Non-pigmented ciliary epithelial cell (primary cell): ENCODE data around the gene NFKBIL1.
A peak's percentile ranks its signal among the peaks of the same experiment; 100 is the strongest.
"Not testable (repeated sequence)": the region's sequence is repeated elsewhere in the genome, so short reads cannot be mapped to it uniquely, and the experiment has no call there.

Experiments
- DNase-seq: peaks from one replicate; pipeline ENCODE4 v3.0.0-alpha.2; 2010; ENCODE audit warnings: low read depth

The NFKBIL1 gene, protein sequence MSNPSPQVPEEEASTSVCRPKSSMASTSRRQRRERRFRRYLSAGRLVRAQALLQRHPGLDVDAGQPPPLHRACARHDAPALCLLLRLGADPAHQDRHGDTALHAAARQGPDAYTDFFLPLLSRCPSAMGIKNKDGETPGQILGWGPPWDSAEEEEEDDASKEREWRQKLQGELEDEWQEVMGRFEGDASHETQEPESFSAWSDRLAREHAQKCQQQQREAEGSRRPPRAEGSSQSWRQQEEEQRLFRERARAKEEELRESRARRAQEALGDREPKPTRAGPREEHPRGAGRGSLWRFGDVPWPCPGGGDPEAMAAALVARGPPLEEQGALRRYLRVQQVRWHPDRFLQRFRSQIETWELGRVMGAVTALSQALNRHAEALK

DNA sequence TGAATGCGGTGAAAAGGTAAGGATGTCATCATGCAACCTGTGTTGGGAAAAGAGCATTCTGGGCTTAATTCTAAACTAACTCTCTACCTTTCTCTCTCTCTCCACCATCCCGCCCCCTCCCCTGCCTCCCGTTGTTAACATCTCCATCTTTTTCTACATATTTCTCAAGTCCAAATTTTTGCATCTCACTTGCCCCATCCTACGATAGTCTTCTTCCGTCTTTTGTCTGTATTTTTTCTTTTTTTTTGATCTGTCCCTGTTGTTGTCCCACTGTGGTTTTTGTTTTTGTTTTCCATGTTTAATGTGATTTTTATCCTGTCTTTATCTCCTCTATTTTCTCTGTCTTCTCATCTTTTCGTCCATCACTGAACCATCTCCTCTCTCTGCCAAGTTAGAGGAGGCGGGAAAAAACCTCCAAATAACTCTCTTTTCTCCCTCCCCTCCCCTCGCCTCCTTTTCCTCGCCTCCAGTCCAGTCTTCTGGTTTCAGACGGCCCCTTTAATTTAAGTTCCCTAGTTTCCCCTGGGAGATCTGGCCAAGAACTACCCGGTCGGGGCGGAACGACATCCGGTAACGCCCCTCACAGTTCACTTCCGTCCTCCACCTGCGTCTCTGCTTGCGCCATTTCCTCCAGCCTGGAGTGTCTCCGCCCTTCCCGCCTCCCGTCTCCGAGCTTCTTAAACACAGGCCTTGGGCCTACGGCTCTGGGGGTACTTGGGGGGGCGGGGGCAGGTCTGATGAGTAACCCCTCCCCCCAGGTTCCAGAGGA is at the start of gene NFKBIL1:
TSS of gene NFKBIL1 (plus strand) at position 651 of the 769 bp plus-strand sequence. CDS start at position 738, 87 bp downstream.
- DNase-seq: peak; percentile 89

DNA sequence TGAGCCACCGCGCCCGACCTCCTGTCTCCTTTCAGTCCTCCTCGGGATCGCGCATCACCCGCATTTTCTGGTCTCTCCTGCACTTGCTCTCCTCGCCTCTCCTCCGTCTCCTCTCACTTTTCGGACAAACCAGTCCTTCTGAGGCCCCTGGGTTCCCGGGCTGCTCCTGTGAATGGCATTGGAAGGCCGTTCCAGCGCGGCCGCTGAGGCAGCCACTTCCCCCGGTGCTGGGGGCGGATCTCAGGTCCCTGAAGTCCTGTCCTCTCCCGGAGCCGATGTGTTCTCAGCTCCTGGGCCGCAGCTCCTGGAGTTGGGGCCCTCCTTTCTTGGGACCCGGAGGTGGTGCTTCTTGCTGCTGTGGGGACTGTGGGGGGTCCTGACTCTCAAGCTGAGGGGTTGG is 48.7 kb upstream of the NFKBIL1 start:
- DNase-seq: no peak

DNA sequence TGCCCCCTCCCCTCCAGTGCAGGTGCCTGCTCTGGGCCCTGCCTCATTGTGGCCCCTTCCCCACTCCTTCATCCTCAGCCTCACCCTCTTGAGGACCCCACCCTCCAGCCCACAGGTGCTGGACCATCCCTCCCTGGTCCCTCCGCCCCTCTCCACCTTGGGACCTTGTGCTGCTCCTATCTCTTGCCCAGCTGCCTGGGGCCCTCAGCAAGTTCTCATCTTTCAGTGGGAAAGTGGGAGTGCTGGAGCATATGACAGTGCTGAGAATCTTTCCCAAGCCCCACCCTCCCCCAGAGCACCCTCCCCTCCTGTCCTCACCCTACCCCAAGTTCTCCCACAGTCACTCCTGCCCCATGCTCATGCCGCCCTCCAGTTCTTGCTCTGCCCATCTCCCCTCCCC is 47.8 kb upstream of the NFKBIL1 start:
- DNase-seq: not testable (repeated sequence)

DNA sequence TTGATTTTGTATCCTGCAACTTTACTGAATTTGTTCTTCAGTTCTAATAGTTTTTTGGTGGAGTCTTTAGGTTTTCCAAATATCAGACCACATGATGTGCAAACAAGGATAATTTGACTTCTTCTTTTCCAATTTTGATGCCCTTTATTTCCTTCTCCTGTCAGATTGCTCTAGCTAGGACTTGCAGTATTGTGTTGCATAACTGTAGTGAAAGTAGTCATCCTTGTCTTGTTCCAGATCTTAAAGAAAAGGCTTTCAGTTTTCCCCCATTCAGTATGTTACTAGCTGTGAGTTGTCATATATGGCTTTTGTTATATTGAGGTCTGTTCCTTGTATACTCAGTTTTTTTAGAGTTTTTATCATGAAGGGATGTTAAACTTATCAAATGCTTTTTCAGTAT is 44.8 kb upstream of the NFKBIL1 start:
- DNase-seq: no peak

DNA sequence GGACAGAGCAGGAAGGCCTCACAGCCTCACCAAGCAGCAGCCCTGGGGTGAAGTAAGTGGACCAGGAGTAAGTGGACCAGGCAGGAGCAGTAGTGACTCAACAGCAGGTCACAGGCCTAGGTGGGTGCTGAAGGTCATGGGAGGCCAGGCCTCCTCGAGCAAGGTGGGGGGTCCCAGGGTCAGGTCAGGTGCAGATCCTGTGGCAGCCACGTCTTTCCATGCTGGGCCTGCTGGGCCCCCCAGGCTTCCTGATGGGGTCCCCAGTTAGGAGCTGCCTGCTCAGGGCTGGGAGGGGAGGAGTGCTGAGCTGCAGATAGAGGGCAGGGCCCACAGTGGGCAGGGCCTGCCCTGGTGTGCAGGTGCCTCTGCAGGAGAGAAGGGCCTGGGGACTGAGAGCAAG is 38.4 kb upstream of the NFKBIL1 start:
- DNase-seq: not testable (repeated sequence)

DNA sequence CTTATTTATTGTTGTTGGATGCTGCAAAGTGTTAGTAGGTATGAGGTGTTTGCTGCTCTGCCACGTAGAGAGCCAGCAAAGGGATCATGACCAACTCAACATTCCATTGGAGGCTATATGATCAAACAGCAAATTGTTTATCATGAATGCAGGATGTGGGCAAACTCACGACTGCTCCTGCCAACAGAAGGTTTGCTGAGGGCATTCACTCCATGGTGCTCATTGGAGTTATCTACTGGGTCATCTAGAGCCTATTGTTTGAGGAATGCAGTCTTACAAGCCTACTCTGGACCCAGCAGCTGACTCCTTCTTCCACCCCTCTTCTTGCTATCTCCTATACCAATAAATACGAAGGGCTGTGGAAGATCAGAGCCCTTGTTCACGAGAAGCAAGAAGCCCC is 37.4 kb upstream of the NFKBIL1 start:
- no peak for DNase-seq

DNA sequence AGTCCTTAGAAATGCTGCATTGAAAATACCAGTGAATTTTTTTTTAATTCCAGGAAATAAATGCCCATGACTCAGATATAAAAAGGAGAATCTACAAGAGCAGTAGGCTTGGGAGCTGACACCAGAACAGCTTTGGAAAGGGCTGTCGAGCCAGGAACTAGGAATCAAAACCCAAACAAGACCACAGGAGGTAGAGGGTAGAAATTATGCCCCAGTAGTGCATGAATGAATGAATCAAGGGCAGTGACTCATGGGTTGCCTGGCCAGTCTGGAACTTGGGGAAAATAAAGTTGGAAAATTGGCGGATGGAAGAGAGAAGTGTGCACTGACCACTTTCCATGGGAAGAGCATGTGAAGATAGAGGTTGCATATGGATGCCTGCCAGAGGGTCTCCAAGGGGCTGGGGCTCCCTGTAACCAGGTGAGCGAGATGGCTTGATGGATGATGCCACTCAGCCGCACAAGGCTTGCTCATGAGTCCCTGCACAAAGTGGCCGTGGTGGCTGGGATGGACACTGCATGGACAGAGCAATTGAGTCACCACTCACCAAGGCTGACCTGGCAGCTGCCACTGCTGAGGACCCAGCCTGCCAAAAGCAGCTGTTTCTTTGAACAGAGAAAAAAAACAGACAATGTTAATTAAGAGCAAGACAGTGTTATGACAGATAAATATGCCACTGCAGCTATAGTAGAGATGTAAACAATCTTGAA is 33.8 kb upstream of the NFKBIL1 start:
- DNase-seq: no peak

DNA sequence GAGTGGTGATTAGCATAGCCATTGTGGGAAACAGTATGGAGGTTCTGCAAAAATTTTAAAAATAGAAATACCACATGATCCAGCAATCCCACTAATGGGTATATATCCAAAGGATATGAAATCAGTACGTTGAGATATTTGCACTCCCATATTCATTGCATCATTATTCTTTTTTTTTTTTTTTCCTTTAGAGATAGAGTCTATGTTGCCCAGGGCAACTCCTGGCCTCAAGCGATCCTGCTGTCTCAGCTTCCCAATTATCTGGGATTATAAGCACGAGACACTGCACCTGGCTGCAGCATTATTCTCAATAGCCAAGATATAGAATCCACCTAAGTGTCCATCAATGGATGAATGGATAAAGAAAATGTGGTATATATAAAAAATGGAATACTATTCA is 25.6 kb upstream of the NFKBIL1 start:
- no peak for DNase-seq

DNA sequence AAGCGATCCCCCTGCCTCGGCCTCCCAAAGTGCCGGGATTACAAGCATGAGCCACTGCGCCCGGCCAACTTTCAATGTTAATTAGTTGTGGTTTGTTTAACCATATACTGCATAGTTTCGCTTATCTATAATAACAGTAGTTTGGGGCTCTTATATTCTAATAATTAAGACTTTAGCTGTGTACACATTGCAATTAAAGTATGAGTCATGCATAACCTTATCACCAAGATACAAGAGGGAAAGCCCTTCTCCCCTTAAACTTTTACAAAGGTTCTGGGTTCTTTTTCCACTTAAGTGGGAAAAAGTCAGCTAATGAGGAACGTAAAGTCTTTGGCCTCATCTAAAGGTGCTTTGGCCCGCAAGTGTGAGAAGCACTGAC is 21.9 kb upstream of the NFKBIL1 start:
- DNase-seq: no peak

DNA sequence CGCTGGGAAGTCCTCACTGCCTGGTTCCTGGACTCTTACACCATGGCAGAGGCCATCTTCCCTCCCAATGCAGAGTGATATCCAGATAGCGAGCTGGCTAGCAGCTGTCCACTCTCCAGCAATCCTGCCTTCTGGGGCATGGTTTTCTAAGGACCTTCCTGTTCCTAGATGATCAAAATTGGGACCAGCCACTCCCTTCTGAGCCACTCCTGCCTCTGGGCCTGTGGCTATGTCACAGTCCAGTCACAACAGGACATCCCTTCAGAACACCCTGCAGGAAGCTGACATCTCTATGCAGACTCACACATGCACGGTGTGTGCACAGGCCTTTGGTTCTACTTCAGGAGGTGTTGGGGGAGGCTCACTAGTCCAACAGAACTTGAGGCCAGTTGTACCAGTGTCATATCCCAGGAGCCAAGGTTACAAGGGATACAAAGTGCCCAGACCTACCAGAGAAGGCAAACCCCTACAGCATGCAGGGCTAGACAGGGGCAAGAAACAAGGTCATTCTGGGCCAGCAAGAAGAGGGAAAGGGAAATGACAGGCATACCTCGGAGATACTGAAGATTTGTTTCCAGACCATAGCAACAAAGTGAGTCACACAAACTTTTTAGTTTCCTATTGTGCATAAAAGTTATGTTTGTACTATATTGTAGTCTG is 21.3 kb upstream of the NFKBIL1 start:
- DNase-seq: no peak

DNA sequence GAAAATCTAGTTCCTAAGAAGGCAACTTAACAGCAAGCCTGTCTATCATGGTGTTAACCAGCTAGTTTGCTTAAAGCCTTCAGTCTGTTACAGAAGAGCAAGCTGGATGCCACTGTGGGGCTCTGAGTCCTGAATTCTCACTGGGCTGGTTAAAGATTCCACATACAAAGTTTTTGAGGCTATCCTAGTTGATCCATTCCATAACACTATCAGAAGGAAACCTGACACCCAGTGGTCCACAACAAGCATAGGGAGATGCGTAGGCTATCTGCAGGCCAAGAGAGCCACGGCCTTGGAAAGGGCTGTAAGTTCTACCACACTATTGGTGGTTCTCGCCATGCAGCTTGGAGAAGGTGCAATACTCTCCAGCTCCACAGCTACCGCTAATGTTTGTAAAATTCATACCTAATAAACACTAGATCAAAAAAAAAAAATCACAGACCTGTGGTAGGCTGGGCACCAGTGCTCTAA is 19.1 kb upstream of the NFKBIL1 start:
- no peak for DNase-seq

DNA sequence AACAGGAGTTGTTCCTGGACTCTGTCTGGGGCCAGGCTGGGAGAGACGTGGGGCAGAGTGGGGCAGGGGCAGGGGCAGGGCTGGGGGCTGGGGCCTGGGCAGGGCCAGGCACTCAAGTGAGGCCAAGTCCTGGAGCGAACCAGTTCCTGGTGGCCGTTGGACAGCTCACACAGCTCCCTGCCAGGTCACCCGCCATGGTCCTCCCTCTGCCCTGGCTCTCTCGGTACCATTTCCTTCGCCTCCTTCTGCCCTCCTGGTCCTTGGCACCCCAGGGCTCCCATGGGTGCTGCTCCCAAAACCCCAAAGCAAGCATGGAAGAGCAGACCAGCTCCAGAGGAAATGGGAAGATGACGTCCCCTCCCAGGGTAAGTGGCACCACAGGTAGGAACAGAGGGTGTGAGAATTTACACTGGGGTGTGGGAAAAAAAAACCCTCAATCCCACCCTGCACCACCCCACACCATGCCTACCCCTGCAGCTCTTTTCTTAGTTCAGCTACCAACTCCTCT is 18.5 kb upstream of the NFKBIL1 start, which contains the start of gene MCCD1:
TSS of gene MCCD1 (plus strand) at position 142 of the 508 bp plus-strand sequence. CDS start at position 195, 53 bp downstream.
- no peak for DNase-seq

DNA sequence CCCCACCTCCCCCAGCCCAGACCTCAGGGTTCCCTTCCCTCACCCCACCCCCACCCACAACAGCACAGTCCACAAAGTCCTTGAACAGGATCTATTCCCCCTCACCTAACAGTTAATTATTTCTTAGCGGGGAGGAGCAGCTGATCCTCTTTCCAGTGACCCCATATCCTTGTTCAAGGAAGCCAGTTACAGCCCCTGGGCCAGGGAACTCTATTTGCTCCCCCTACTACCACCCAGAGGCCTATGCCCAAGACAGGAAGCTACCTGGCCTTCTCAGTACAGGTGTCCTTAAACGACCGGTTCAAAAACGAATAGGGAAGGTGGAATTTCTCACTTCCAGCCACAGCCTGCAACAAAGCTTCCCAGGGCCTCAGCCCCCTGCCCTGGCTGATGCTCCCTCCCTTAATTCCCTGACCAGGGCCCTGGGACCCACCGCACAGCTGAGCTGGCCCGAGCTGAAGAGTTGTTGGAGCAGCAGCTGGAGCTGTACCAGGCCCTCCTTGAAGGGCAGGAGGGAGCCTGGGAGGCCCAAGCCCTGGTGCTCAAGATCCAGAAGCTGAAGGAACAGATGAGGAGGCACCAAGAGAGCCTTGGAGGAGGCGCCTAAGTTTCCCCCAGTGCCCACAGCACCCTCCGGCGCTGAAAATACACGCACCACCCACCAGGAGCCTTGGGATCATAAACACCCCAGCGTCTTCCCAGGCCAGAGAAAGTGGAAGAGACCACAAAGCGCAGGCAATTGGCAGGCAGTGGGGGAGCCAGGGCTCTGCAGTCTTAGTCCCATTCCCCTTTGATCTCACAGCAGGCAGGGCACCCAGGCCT is 17.9 kb upstream of the NFKBIL1 start:
- DNase-seq: no peak

DNA sequence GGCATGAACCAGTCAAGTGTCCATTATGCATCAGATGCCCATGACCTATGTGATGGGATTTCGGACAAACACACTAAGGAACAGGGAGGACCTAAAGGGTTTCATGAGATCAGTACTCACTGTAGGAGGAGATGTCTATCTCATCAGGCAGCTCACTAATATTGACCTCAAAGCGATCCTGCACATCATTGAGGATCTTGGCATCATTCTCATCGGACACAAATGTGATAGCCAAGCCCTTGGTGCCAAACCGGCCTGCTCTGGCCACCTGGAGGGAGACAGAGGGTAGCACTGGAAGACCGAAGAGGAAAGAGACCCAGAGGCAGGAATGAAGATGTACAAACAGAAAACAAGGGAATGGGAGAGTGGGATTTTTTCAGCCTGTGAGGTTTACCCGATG is 16.7 kb upstream of the NFKBIL1 start:
- no peak for DNase-seq

DNA sequence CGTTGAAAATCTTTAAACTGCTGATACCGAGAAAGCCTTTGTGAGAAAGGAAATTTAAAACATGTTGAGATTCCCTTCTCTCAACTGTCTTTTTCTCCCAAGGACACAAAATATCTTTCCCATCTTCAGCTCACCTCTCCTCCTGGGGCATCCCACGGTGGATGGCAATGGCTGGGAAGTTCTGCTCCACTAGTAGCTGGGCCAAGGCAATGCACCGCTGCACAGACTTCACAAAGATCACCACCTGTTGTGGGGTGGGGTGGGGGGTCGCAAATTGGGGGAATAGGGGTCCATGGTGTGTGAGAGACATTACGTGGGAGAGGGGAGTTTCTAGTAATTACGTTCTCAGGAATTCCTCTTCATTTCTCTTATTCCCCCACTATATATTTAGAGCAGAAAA is 16.2 kb upstream of the NFKBIL1 start:
- no peak for DNase-seq

DNA sequence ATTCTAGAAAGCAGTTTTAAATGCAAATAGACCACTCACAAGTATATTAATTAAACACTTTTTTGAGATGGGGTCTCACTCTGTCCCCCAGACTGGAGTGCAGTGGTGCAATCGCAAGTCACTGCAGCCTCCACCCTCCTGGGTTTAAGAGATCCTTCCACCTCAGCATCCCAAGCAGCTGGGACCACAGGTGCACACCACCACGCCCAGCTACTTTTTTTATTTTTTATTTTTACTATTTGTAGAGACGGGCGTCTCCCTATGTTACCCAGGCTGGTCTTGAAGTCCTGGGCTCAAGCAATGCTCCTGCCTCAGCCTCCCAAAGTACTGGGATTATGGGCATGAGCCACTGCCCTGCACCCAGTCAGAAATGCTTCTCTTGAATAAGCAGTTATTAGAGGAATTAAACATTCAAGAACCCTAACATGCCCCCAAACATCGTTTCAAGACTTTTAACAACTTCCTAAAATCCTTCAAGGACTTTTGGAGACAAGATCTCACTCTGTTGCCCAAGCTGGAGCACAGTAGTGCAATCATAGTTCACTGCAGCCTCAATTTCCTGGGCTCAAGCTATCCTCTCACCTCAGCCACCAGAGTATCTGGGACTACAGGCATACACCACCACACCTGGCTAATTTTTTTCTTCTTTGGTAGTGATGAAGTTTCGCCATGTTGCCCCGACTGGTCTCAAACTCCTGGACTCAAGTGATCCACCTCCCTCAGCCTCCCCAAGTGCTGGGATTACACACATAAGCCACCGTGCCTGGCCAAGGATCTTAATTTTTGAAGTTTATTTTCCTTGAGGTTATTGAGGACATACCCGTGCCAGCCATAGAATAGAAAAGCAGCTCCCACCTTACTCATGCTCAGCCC is 15.4 kb upstream of the NFKBIL1 start:
- DNase-seq: no peak

DNA sequence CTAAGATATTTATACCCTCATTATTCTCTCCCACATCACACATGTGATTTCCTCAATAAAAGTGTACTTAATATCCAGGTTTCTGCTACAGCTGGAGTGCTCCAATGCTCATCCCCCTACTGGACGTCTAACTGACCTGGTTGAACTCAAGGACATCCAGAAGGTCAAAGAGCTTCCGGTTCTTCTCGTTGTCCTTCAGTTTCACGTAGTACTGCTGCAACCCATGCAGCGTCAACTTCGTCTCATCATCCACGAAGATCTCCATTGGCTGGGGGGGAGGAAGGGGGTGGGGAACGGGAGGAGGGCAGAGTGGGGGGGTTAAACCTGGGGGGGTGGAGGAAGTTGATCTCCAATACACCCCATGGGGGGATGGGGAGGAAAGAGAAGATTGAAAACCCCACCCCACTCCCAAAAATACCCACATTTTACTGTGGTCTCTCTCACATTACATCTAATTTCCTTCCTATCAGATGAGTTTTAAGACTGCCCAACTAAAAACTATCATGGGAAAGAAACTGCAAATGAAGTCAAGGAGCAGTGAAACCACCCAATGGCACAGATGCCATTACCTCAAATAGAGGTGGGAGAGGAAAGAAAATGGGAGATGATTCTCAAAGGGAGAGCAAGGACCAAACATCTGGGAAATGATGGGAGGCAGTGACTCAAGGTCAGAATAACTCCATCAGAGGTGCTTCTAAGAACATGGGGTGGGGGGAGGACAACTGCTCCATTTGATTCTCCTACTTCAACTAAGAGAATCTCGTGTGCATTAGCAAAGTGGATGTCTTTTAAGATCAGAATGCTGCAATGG is 14.6 kb upstream of the NFKBIL1 start:
- no peak for DNase-seq

DNA sequence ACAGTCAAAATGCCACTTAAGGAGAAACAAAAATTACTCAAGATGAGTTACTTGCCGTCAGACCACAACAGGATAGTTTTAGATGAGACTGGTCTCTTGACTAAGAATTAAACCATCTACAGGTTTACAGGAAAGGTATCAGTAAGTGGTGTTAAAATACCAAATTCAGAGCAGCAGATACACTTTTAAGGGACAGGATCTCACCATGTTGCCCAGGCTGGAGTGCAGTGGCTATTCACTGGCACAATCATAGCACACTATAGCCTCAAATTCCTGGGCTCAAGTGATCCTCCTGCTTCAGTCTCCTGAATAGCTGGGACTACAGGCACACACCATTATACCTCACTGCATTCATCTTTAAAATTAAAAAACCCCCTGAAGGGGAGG is 14.0 kb upstream of the NFKBIL1 start:
- DNase-seq: no peak

DNA sequence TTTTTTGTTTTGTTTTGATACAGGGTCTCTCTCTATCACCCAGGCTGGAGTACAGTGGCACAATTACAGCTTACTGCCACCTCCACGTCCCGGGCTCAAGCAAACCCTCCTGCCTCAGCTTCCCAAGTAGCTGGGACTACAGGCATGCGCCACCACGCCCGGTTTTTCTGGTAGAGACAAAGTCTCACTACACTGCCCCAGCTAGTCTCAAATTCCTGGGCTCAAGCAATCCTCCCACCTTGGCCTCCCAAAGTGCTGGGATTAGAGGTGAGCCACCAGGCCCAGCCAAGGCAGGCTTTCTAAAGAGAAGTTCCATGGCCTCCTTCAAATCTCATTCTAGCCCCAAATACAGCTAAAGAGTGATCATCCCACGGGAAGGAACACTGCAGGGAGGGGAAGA is 13.4 kb upstream of the NFKBIL1 start:
- no peak for DNase-seq
